Karpas-422 (cell line): Measurements from ENCODE around the gene TMEM221. TPM values are rescaled to one million over a fixed set of nuclear protein-coding genes. Genes with fewer than 3 reads are reported as not detected.

Experiments used
- DNase-seq: peaks from one replicate; pipeline ENCODE4 v3.0.0-alpha.2; 2015
- H2AFZ ChIP-seq: fragments of 200-600 bp; sonication (generic); 2 replicates; pipeline ENCODE4 v1.6.1; 2014; ENCODE audit warnings: antibody characterized with exemption, low read length, mixed read lengths
- H3K27ac ChIP-seq: fragments of 200-600 bp; sonication (generic); 2 replicates; pipeline ENCODE4 v1.5.1; 2014; ENCODE audit warnings: mild to moderate bottlenecking, low read length, moderate library complexity
- H3K27me3 ChIP-seq: fragments of 200-600 bp; sonication (generic); 2 replicates; pipeline ENCODE4 v1.6.1; 2014; ENCODE audit warnings: low read length, mixed read lengths
- H3K36me3 ChIP-seq: fragments of 200-600 bp; sonication (generic); 2 replicates; pipeline ENCODE4 v1.6.1; 2014; ENCODE audit warnings: low read length, mixed read lengths; ENCODE audit not compliant: insufficient read depth
- H3K4me1 ChIP-seq: fragments of 200-600 bp; sonication (generic); 2 replicates; pipeline ENCODE4 v1.6.1; 2014; ENCODE audit warnings: mild to moderate bottlenecking, low read length, mixed read lengths
- H3K4me2 ChIP-seq: fragments of 200-600 bp; sonication (generic); 2 replicates; pipeline ENCODE4 v1.6.1; 2014; ENCODE audit warnings: low read length, low read depth, mild to moderate bottlenecking; ENCODE audit not compliant: poor library complexity, severe bottlenecking
- H3K4me3 ChIP-seq: fragments of 200-600 bp; sonication (generic); 2 replicates; pipeline ENCODE4 v1.5.1; 2014; ENCODE audit warnings: mild to moderate bottlenecking, antibody characterized with exemption, low read length, mixed read lengths
- H3K79me2 ChIP-seq: fragments of 200-600 bp; sonication (generic); 2 replicates; pipeline ENCODE4 v1.6.1; 2014; ENCODE audit warnings: mild to moderate bottlenecking, low read length, mixed read lengths
- H3K9ac ChIP-seq: fragments of 200-600 bp; sonication (generic); 2 replicates; pipeline ENCODE4 v1.6.0; 2014; ENCODE audit warnings: low read length
- H3K9me2 ChIP-seq: fragments of 200-600 bp; sonication (generic), shearing (Covaris generic); replicated peaks from 2 replicates; pipeline ENCODE4 v1.6.0; 2014; ENCODE audit warnings: mild to moderate bottlenecking, low read length, moderate library complexity; ENCODE audit not compliant: insufficient read depth
- H3K9me3 ChIP-seq: fragments of 300-700, 200-600 bp; sonication (generic); 2 replicates; pipeline ENCODE4 v1.6.1; 2014; ENCODE audit warnings: low read length, mixed read lengths
- H4K20me1 ChIP-seq: fragments of 200-600 bp; sonication (generic); 2 replicates; pipeline ENCODE4 v1.6.1; 2014; ENCODE audit warnings: mild to moderate bottlenecking, antibody characterized with exemption, low read length, low read depth; ENCODE audit not compliant: insufficient read depth
- total RNA-seq: library from RNA; depleted of rRNA; stranded (reverse); fragments of >200 nt; shearing (Covaris generic); gene quantifications from 2 replicates; pipeline ENCODE4 v1.2.3, GENCODE V29; 2014; ENCODE audit warnings: low replicate concordance; rRNA removed

The TMEM221 gene
- total RNA-seq = not detected in 2 replicates

DNA sequence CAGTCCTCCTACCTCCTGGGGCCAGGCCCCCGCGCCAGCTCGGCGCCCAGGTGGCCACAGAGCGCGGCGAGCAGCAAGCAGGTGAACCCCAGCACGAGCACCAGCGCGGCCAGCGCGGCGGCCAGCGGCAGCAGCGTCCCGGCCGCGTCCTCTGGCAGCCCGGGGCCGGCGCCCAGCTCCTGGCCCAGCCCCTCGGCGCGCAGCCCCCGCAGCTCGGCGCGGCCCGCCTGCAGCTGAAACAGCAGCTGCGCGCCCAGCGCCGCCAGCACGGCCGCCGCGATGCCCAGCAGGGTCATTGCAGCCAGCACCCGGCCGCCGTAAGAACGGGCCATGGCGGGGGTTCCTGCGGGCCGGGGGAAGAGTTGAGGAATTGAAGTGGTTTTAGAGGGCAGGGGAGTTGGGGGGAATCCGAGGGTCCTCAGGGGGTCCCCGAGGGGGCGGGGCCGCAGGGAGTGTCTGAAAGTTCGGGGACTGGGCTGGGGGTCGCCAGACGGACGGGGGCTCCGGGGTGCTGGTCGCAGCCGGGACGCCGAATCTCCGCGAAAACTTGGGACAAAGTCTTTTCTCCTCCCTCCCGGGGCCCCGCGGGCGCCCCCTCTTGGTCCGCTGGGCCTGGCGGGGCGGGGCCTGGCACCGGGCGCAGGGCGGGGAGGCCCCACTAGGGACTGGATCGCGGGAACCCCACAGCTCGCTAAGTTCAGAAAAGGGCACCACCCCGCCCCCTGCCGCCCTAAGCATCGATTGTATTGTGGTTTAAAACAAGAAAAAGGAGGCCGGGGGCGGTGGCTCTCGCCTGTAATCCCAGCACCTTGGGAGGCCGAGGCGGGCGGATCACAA lies at the start of gene TMEM221:
TMEM221 (minus strand) TSS at position 538 of the 837 bp plus-strand sequence; CDS start at position 332, 206 bp downstream.
- Histone ChIP-seq H3K36me3 (no peaks in the 10 kb centered on the region), H3K4me2 (no peak within 1 kb of the TSS), H3K4me1 (no peaks in the 10 kb centered on the region), H3K27ac (no peak within 1 kb of the TSS), H2AFZ (no peak within 1 kb of the TSS), H4K20me1 (no peaks in the 10 kb centered on the region), H3K9ac (no peak within 1 kb of the TSS), H3K9me2 (no peaks in the 10 kb centered on the region), H3K4me3 (no peak within 1 kb of the TSS), H3K9me3 (no peaks in the 10 kb centered on the region), H3K27me3 (no peaks in the 10 kb centered on the region), H3K79me2 (no peaks in the 10 kb centered on the region)
- peak; percentile 68 for DNase-seq

DNA sequence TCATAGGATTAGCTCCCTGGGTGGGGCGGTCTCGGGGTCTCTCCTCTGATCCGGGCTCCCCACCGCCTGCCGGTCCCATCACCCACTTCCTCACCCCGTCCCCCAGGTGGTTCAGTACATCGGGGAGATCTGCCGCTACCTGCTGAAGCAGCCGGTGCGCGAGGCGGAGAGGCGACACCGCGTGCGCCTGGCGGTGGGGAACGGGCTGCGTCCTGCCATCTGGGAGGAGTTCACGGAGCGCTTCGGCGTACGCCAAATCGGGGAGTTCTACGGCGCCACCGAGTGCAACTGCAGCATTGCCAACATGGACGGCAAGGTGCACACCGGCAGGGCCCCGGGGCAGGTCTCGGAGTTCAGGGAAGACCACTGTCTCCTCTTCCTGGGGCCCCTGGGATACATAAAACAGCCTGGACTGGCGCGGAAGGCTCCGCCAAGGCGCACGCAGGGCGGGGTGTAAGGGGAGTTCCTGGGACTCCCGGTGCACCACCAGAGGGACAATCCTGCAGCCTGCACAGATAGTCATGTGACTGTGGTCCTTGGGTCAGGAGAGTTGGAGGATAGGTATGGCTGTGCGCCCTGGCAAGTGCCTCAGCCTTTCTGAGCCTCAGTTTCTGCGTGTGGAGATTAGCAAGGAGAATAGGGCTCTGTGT lies 48.8 kb upstream of the TMEM221 start:
- Histone ChIP-seq H2AFZ (no peak overlapping the region), H3K27ac (no peak overlapping the region), H3K4me2 (no peak overlapping the region), H3K9ac (no peak overlapping the region), H3K79me2 (no peaks in the 10 kb centered on the region), H3K4me1 (no peaks in the 10 kb centered on the region), H3K27me3 (no peaks in the 10 kb centered on the region), H3K9me2 (no peaks in the 10 kb centered on the region), H3K4me3 (no peak overlapping the region), H3K36me3 (no peaks in the 10 kb centered on the region), H3K9me3 (no peaks in the 10 kb centered on the region), H4K20me1 (no peaks in the 10 kb centered on the region)
- peak; percentile 34 for DNase-seq

DNA sequence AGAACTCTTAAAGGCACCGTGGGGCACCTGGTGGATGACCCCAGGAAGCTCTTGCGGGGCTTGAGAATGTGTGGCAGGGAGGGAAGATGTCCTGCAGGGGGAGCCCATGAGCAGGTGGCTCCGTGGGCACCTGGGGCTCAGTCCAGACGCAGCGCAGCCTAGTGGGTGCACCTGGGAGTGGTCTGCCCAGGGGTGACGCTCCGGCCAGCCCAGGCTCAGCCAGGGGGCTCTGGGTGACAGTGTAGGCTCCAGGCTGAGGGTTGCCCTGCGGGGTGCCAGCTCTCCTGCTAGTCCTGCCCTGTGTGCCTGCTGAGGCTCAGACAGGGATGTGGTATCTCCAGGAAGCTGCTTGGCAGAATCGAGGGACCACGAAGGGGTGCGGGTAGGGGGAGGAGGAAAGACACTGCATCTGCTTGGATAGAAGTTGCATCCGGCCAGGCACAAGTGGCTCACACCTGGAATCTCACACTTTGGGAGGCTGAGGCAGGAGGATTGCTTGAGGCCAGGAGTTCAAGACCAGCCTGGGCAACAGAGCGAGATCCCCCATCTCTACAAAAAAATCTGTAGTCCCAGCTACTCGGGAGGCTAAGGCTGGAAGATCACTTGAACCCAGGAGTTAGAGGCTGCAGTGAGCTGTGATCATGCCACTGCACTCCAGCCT lies 48.0 kb upstream of the TMEM221 start:
- Histone ChIP-seq H2AFZ (no peak overlapping the region), H3K27ac (no peak overlapping the region), H3K9me2 (no peaks in the 10 kb centered on the region), H3K9ac (no peak overlapping the region), H3K4me2 (no peak overlapping the region), H3K79me2 (no peaks in the 10 kb centered on the region), H3K9me3 (no peaks in the 10 kb centered on the region), H3K4me3 (no peak overlapping the region), H4K20me1 (no peaks in the 10 kb centered on the region), H3K27me3 (no peaks in the 10 kb centered on the region), H3K36me3 (no peaks in the 10 kb centered on the region), H3K4me1 (no peaks in the 10 kb centered on the region)
- DNase-seq = peak; percentile 96

DNA sequence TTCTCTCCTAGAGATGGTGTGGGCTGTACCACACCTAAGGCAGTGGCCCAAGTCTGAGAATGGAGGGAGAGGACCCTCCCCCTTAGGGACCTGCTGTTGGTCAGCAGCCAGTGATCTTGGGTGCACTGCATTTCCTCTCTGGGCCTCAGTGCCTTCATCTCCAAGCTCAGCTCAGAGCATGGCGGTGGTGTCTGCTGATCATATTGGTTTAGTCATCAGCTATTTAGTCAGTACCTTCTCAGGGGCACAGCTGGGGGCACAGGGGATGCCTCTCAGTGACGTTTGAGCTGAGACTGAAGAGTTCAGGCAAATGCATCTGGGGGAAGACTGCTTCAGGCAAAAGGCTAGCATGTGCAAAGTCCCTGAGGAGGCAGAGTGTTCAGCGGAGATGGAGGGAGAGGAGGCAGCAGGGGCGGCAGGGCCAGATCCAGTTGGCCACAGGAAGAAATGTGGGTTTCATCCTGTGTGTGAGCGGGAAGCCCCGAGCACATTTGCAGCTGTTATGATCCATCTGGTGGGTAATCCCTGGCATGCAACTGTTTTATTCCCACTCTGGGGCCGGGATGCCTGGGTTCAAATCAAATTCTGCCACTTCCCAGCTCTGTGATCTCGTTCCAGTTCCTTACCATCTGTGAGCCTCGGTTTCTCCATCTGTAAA lies 47.3 kb upstream of the TMEM221 start:
- Histone ChIP-seq H3K27me3 (no peaks in the 10 kb centered on the region), H3K9me3 (no peaks in the 10 kb centered on the region), H3K36me3 (no peaks in the 10 kb centered on the region), H3K4me1 (no peaks in the 10 kb centered on the region), H3K9me2 (no peaks in the 10 kb centered on the region), H3K4me3 (no peak overlapping the region), H3K9ac (no peak overlapping the region), H3K4me2 (no peak overlapping the region), H4K20me1 (no peaks in the 10 kb centered on the region), H3K79me2 (no peaks in the 10 kb centered on the region), H3K27ac (no peak overlapping the region), H2AFZ (no peak overlapping the region)
- DNase-seq = peak; percentile 32

DNA sequence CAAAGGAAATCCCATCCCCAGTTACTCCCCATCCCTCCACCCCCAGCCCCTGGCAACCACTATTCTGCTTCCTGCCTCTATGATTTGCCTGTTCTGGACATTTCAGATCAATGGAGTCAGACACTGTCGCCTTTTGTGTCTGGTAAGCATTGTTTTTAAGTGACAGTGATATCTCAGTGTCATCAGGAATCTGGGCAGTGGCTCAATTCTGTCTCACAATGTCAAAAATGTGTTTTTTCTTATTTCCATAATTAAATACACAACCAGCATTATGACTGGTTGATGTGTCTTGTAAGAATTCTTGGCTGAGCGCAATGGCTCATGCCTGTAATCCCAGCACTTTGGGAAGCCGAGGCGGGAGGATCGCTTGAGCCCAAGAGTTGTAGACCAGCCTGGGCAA lies 42.8 kb upstream of the TMEM221 start:
- Histone ChIP-seq H3K4me1 (peaks cover 7% of the 10 kb centered on the region), H3K9me2 (no peaks in the 10 kb centered on the region), H3K9me3 (no peaks in the 10 kb centered on the region), H3K27me3 (no peaks in the 10 kb centered on the region), H3K4me3 (no peak overlapping the region), H3K4me2 (no peak overlapping the region), H3K36me3 (no peaks in the 10 kb centered on the region), H2AFZ (no peak overlapping the region), H3K27ac (no peak overlapping the region), H4K20me1 (no peaks in the 10 kb centered on the region), H3K79me2 (no peaks in the 10 kb centered on the region), H3K9ac (no peak overlapping the region)
- DNase-seq = peak; percentile 35

DNA sequence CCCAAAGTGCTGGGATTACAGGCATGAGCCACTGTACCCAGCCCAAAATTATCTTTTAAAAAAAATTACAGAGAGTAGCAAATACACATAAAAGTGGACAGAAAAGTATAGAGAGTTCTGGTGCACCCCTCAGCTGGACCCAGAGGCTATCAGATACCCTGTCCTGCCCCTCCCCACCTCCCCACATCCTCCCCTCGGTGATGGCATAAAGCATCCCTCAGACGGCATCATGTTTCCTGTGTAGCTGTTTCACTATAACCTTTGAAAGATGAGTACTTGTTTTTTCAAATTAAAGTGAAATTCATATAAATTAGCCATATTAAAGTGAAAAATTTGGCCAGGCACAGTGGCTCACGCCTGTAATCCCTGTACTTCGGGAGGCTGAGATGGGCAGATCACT lies 41.9 kb upstream of the TMEM221 start:
- Histone ChIP-seq H3K27ac (no peak overlapping the region), H3K36me3 (no peaks in the 10 kb centered on the region), H3K9me2 (no peaks in the 10 kb centered on the region), H3K4me1 (peaks cover 7% of the 10 kb centered on the region), H3K4me3 (no peak overlapping the region), H3K27me3 (no peaks in the 10 kb centered on the region), H3K4me2 (no peak overlapping the region), H4K20me1 (no peaks in the 10 kb centered on the region), H3K9ac (no peak overlapping the region), H3K79me2 (no peaks in the 10 kb centered on the region), H2AFZ (no peak overlapping the region), H3K9me3 (no peaks in the 10 kb centered on the region)
- peak; percentile 29 for DNase-seq

DNA sequence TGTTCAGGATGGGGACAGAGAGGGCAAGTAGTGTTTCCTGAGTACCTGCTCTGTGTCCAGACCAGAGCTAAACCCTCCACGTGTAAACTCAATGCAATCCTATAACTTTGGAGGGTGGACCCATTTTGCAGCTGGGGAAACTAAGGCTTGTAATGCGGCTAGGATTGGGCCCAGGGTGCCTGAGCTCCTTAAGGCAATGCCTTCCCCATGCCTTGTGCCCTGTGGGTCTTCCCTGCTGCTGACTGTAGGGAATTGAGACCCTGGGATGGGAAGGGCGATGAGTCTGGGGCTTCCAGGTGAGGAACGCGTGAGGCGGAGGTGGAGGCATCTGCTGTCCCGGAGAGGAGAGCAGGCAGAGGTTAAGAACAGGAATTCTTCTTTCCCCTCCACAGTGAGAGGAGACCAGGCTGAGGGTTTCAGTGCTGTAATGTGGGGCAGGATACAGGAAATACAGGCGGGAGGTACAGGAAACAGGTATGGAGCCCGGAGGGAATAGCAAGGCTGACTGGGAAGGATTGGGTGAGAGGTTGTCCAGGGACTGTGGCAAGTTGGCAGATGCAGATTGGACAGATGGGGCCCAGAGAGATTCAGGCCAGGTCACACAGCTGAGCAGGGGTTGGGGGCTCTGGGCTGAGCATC lies 41.0 kb upstream of the TMEM221 start:
- H3K4me2 ChIP-seq = no peak overlapping the region

More for the DNA sequence above, 41.0 kb upstream of the TMEM221 start:
- Histone ChIP-seq H3K79me2 (no peaks in the 10 kb centered on the region), H3K9ac (no peak overlapping the region), H3K9me2 (no peaks in the 10 kb centered on the region), H4K20me1 (no peaks in the 10 kb centered on the region), H3K4me1 (peaks cover 7% of the 10 kb centered on the region), H3K36me3 (no peaks in the 10 kb centered on the region), H3K27ac (no peak overlapping the region), H2AFZ (no peak overlapping the region), H3K4me3 (no peak overlapping the region), H3K9me3 (no peaks in the 10 kb centered on the region), H3K27me3 (no peaks in the 10 kb centered on the region)
- no peak for DNase-seq
